ENCODE measurements around the gene GNAQ. TPM values are rescaled to one million over a fixed set of nuclear protein-coding genes. Genes with fewer than 3 reads are reported as not detected.

The GNAQ gene
- total and polyA plus RNA-seq, 4 donors = 6.8 to 19.6 (median 12.6) TPM

GRCh38 chr9:78073722-78074121 lies 42.1 kb upstream of the GNAQ start:
- DNase-seq (ENCODE audit: low spot score) = no peak
- TF ChIP-seq JUND (IDR thresholded peaks at IDR 0.05) (no peak), GABPA (IDR thresholded peaks at IDR 0.05 in 1 of 2, conservative IDR thresholded peaks at IDR 0.05 in 1 of 2) (no peak), TAF1 (conservative IDR thresholded peaks at IDR 0.05) (no peak), NR2F2 (IDR thresholded peaks at IDR 0.05) (no peak), ATF3 (IDR thresholded peaks at IDR 0.05) (no peak), RAD21 (IDR thresholded peaks at IDR 0.05) (no peak), FOXA2 (IDR thresholded peaks at IDR 0.05) (no peak), YY1 (IDR thresholded peaks at IDR 0.05) (no peak), CTCF (IDR thresholded peaks at IDR 0.05; ENCODE audit: low read depth, low read length, missing input control) (no peak), FOXA1 (IDR thresholded peaks at IDR 0.05) (no peak), ZBTB33 (IDR thresholded peaks at IDR 0.05) (no peak), EGR1 (IDR thresholded peaks at IDR 0.05; ENCODE audit: low read depth in 2 of 2) (no peak), HNF4G (IDR thresholded peaks at IDR 0.05) (no peak), REST (IDR thresholded peaks at IDR 0.05) (no peak), SP1 (IDR thresholded peaks at IDR 0.05) (no peak), HNF4A (conservative IDR thresholded peaks at IDR 0.05) (no peak), MAX (IDR thresholded peaks at IDR 0.05) (no peak), RXRA (IDR thresholded peaks at IDR 0.05) (no peak)
- Histone ChIP-seq H3K36me3 (ENCODE audit: control insufficient read depth in 4 of 4, insufficient read depth in 3 of 4, low read depth in 1 of 4, low read length in 3 of 4) (no peaks in the 10 kb centered on the region), H3K4me1 (ENCODE audit: control insufficient read depth in 4 of 4, insufficient read depth in 4 of 4, low read length in 3 of 4) (no peaks in the 10 kb centered on the region), H3K27me3 (ENCODE audit: control insufficient read depth in 4 of 4, insufficient read depth in 4 of 4, low read length in 3 of 4) (peaks cover 0 to 2% (median 0%) of the 10 kb centered on the region in 4 donors), H3K27ac (ENCODE audit: low read depth in 1 of 2, low read length in 2 of 2) (no peak overlapping the region), H3K4me3 (ENCODE audit: low read depth in 1 of 3, low read length in 3 of 3) (no peak overlapping the region), H3K9ac (ENCODE audit: low read depth in 1 of 2, low read length in 2 of 2) (no peak overlapping the region), H3K9me3 (ENCODE audit: control insufficient read depth in 4 of 4, low read length in 3 of 4) (no peaks in the 10 kb centered on the region)
- WGBS = 65% methylated on average over 8 of the region's 8 CpGs
